ENCODE results near the gene DCP2.

- no peak for TF ChIP-seq POLR2AphosphoS5 (IDR thresholded peaks at IDR 0.05)
- TF ChIP-seq CTCF (IDR thresholded peaks at IDR 0.05), result no peak
- TF ChIP-seq EP300 (IDR thresholded peaks at IDR 0.05), result no peak
- no peak for TF ChIP-seq POLR2A (IDR thresholded peaks at IDR 0.05; ENCODE audit: low read depth)
These were observed 82.8 kb downstream of the DCP2 start for GRCh38 chr5:113059232-113060040.
